Lung microvascular endothelial cell (primary cell): ENCODE data around the gene SH3GL1. TPM values are rescaled to one million over a fixed set of nuclear protein-coding genes. Genes with fewer than 3 reads are reported as not detected.
"Not testable (repeated sequence)": the region's sequence is repeated elsewhere in the genome, so short reads cannot be mapped to it uniquely, and the experiment has no call there.

Source experiments
- DNase-seq, 2 donors: peaks; one replicate each; pipeline versions ENCODE4 v3.0.0 to v3.0.0-alpha.2; 2010; ENCODE audit warnings: low read depth in 2 of 2
- total RNA-seq: library from RNA; depleted of rRNA; stranded (reverse); fragments of >200 nt; gene quantifications from 2 replicates; pipeline ENCODE4 v1.2.1, GENCODE V29; 2014

The SH3GL1 gene
- total RNA-seq, 1 donor from 2014 or later = 41.9 TPM

GRCh38 chr19:4363571-4364304 lies 36.6 kb downstream of the SH3GL1 start:
- no peak for DNase-seq

GRCh38 chr19:4362831-4363545 lies 37.4 kb downstream of the SH3GL1 start:
- DNase-seq = no peak

GRCh38 chr19:4362101-4362828 lies 38.1 kb downstream of the SH3GL1 start:
- DNase-seq = no peak

GRCh38 chr19:4361152-4362046 lies 38.9 kb downstream of the SH3GL1 start:
- DNase-seq = no peak

- DNase-seq = no peak
These were observed 39.7 kb downstream of the SH3GL1 start for GRCh38 chr19:4360641-4361151.

- DNase-seq = no peak
These were observed 40.2 kb downstream of the SH3GL1 start for GRCh38 chr19:4360081-4360569.

- no peak for DNase-seq
These were observed 40.7 kb downstream of the SH3GL1 start for GRCh38 chr19:4359627-4360000.

GRCh38 chr19:4358709-4359626 lies 41.4 kb downstream of the SH3GL1 start:
- DNase-seq = no peak

GRCh38 chr19:4357921-4358326 lies 42.4 kb downstream of the SH3GL1 start:
- no peak for DNase-seq

GRCh38 chr19:4357095-4357797 lies 43.1 kb downstream of the SH3GL1 start:
- no peak for DNase-seq

GRCh38 chr19:4354897-4355296 lies 45.5 kb downstream of the SH3GL1 start:
- DNase-seq = no peak

- no peak for DNase-seq
These were observed 46.1 kb downstream of the SH3GL1 start for GRCh38 chr19:4354282-4354681.

- DNase-seq = peak; percentile 77 to 83
These were observed 47.6 kb downstream of the SH3GL1 start for GRCh38 chr19:4352701-4353121.

- no peak for DNase-seq
These were observed 49.6 kb downstream of the SH3GL1 start for GRCh38 chr19:4350726-4351125.

- no peak for DNase-seq
These were observed 50.2 kb downstream of the SH3GL1 start for GRCh38 chr19:4350111-4350510.

GRCh38 chr19:4349225-4349624 lies 51.1 kb downstream of the SH3GL1 start:
- DNase-seq = not testable (repeated sequence)

- DNase-seq = no peak
These were observed 52.8 kb downstream of the SH3GL1 start for GRCh38 chr19:4347521-4347920.

- DNase-seq = no peak
These were observed 54.3 kb downstream of the SH3GL1 start for GRCh38 chr19:4346020-4346383.

- DNase-seq = no peak
These were observed 54.9 kb downstream of the SH3GL1 start for GRCh38 chr19:4345342-4346019.
